HUES48 (cell line): ENCODE data around the gene OVOL3.

Source experiments
- H3K27ac ChIP-seq: one replicate; pipeline ENCODE4 v1.7.0; 2013; ENCODE audit warnings: low read depth, low read length, inconsistent platforms
- H3K27me3 ChIP-seq: 2 replicates; pipeline ENCODE4 v1.6.1; 2013; ENCODE audit warnings: mild to moderate bottlenecking, low read length; ENCODE audit not compliant: control insufficient read depth, insufficient read depth
- H3K36me3 ChIP-seq: 2 replicates; pipeline ENCODE4 v1.6.1; 2013; ENCODE audit warnings: low read length; ENCODE audit not compliant: control insufficient read depth, insufficient read depth
- H3K4me1 ChIP-seq: 2 replicates; pipeline ENCODE4 v1.6.1; 2013; ENCODE audit warnings: mild to moderate bottlenecking, low read length; ENCODE audit not compliant: control insufficient read depth, insufficient read depth
- H3K4me3 ChIP-seq: 2 replicates; pipeline ENCODE4 v1.5.1; 2013; ENCODE audit warnings: mild to moderate bottlenecking, low read depth, low read length
- H3K9ac ChIP-seq: 2 replicates; pipeline ENCODE4 v1.6.1; 2013; ENCODE audit warnings: mild to moderate bottlenecking, low read depth, low read length, moderate library complexity
- H3K9me3 ChIP-seq: 2 replicates; pipeline ENCODE4 v1.6.1; 2013; ENCODE audit warnings: low read length; ENCODE audit not compliant: control insufficient read depth, insufficient read depth

The OVOL3 gene

GRCh38 chr19:36136964-36137686 is 26.2 kb downstream of the OVOL3 start:
- H3K9me3 ChIP-seq, result no peaks in the 10 kb centered on the region
- no peak overlapping the region for H3K9ac ChIP-seq
- H3K27me3 ChIP-seq, result no peaks in the 10 kb centered on the region
- H3K4me1 ChIP-seq, result peaks cover 5% of the 10 kb centered on the region; the same call in 1 of the 2 replicates
- H3K36me3 ChIP-seq, result 0 out of 2 replicates have a peak, but pooled peaks cover under 1% of the 10 kb centered on the region
- no peak overlapping the region for H3K4me3 ChIP-seq
- H3K27ac ChIP-seq, result no peak overlapping the region

GRCh38 chr19:36139120-36139472 is 28.2 kb downstream of the OVOL3 start:
- H3K4me3 ChIP-seq, result peak overlapping the region; percentile 99
- H3K4me1 ChIP-seq, result peaks cover 5% of the 10 kb centered on the region; the same call in 1 of the 2 replicates
- H3K9me3 ChIP-seq, result no peaks in the 10 kb centered on the region
- H3K36me3 ChIP-seq, result peaks cover 13% of the 10 kb centered on the region
- peak overlapping the region; percentile 96 for H3K27ac ChIP-seq
- no peak overlapping the region for H3K9ac ChIP-seq
- no peaks in the 10 kb centered on the region for H3K27me3 ChIP-seq

DNA sequence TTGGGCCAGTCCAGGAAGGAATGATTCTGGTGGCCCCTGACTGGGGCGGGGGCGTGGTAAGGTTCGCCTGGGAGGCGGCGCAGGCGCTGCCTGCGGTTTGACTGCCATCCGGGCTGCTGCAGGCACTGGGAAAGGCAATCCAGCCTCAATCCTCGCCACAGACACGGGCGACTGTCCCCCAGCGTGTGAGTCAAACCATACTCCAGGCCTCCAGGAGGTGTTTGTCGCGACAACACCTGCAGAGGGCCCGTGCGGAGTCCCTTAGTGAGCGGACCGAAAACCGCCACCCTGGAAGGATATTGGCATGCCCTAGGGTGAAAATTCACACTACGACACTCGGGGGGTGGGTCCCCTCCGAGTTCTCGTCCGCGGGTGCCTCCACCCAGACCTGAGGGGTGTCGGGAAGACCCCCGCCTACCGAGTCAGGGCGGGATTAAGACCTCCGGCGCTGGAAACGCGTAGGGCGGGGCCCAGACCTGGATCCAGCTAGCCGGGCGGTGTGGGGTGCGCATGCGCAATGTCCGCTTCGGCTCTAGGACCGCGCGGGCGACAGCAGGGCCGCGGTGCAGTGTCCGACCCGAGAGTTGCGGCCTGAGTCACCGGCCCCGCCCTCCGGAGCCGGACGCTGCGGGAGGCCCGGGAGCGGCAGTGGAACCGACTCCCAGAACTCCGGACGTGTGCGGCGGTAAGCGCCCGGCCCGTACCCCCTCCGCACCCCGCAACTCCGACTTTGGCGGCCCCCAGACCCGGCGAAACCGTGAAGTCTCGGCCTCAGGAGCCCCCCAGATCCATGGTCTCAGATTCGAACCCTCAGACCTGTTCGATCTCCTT is 28.7 kb downstream of the OVOL3 start, which contains the start of gene CAPNS1:
CAPNS1 (plus strand) TSS at position 594 of the 831 bp plus-strand sequence. CDS start 946 bp downstream, outside the sequence.
- H3K36me3 ChIP-seq, result peaks cover 19% of the 10 kb centered on the region
- H3K9ac ChIP-seq, result peak within 1 kb of the TSS; percentile 88
- peak within 1 kb of the TSS; percentile 96 for H3K27ac ChIP-seq
- H3K9me3 ChIP-seq, result no peaks in the 10 kb centered on the region
- peaks cover 5% of the 10 kb centered on the region; the same call in 1 of the 2 replicates for H3K4me1 ChIP-seq
- H3K27me3 ChIP-seq, result no peaks in the 10 kb centered on the region
- H3K4me3 ChIP-seq, result peak within 1 kb of the TSS; percentile 99

DNA sequence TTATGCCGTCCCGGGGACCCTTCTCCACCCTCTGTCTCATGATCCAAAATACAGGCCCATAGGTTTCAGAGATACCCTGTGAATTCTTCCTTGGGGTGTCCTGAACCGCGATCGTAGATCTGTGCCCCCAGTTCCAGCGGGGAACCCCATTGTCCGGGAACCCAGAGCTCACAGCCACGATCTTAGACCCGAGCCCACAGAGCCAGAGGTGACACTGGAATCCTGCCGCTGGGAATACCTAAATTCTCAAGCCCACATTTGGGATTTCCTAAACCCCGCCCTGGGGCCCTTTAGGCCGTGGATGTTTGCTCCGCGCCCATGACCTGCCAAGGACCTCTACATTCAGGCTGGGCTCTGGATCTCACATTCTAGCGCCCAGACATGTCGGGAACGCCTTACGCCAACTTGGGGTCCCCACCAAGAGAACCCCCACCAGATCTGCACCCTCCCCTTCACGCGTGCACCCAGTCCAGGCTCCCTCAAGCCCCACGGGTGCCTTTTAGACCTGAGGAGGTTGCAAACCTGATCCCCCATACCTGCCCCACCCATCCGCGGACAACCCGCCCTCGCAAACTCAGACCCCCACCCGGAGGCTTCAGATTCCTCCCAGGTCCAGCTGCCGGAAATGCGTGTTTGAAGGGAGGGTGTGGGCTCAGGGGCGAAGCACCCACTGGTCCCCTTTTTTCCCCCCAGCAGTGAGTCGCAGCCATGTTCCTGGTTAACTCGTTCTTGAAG is 29.5 kb downstream of the OVOL3 start:
- H3K9me3 ChIP-seq, result no peaks in the 10 kb centered on the region
- H3K9ac ChIP-seq, result peak overlapping the region; percentile 88
- H3K27ac ChIP-seq, result peak overlapping the region; percentile 96
- no peaks in the 10 kb centered on the region for H3K27me3 ChIP-seq
- peak overlapping the region; percentile 99 for H3K4me3 ChIP-seq
- H3K4me1 ChIP-seq, result peaks cover 5% of the 10 kb centered on the region; the same call in 1 of the 2 replicates
- H3K36me3 ChIP-seq, result peaks cover 26% of the 10 kb centered on the region

DNA sequence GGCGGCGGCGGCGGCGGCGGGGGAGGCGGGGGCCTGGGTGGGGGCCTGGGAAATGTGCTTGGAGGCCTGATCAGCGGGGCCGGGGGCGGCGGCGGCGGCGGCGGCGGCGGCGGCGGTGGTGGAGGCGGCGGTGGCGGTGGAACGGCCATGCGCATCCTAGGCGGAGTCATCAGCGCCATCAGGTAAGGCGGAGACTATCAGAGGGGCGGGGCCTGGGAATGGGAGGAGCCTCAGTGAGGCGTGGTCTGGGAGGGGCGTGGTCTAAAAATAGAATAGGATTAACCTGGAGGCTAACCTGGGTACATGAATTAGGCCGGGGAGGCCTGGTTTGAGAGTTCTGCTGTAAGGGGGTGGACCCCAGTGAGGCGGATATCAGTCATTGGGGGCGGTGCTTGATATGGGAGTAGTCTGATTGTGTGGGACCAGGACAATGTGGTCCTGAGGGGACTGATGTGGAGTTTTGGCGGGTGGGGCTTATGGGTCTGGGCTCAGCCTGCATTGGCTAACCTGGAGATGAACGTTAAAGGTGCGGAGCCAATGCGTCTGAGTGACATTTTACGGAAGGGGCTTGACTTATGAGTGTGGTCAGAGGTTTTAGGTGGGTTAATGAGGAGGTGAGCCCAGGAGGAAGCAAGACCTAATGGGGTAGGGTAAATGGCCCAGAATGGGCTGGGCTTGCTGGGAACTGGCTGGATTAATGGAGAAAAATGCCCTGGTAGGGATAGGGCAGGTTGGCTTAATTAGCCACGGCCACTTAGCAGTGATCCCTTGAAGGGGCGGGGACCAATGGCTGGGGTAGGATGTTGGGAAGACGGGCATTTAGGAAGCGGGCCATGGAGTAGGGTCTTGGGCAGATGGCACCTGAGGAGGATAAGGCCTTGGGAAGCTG is 30.3 kb downstream of the OVOL3 start:
- H3K36me3 ChIP-seq, result peaks cover 34% of the 10 kb centered on the region
- no peaks in the 10 kb centered on the region for H3K9me3 ChIP-seq
- no peak overlapping the region for H3K9ac ChIP-seq
- H3K4me1 ChIP-seq, result peaks cover 5% of the 10 kb centered on the region; the same call in 1 of the 2 replicates
- no peaks in the 10 kb centered on the region for H3K27me3 ChIP-seq
- H3K27ac ChIP-seq, result peak overlapping the region; percentile 96
- peak overlapping the region; percentile 99 for H3K4me3 ChIP-seq

GRCh38 chr19:36142046-36142445 is 31.1 kb downstream of the OVOL3 start:
- Histone ChIP-seq H3K27me3 (no peaks in the 10 kb centered on the region), H3K27ac (no peak overlapping the region), H3K9ac (no peak overlapping the region), H3K4me3 (peak overlapping the region; percentile 59; the same call in 1 of the 2 replicates), H3K36me3 (peaks cover 41% of the 10 kb centered on the region), H3K4me1 (peaks cover 5% of the 10 kb centered on the region; the same call in 1 of the 2 replicates), H3K9me3 (no peaks in the 10 kb centered on the region)

DNA sequence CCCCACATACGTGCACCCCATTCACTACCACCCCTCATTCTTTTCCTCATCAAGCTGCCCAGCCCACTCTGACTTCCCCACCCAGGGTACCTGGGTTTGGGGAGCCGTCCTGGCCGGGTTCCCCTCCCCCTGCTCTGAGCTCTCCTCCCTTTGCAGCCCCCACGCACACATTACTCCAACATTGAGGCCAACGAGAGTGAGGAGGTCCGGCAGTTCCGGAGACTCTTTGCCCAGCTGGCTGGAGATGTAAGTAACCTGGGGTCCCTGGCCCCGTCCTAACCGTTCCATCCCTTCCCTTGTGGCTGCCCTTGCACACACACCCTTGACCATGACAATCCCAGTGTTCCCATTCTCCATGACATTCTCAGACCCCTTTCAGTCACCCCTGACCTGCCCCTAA is 31.6 kb downstream of the OVOL3 start:
- H3K9me3 ChIP-seq, result no peaks in the 10 kb centered on the region
- no peak overlapping the region for H3K4me3 ChIP-seq
- H3K9ac ChIP-seq, result no peak overlapping the region
- no peak overlapping the region for H3K27ac ChIP-seq
- peaks cover 44% of the 10 kb centered on the region for H3K36me3 ChIP-seq
- no peaks in the 10 kb centered on the region for H3K27me3 ChIP-seq
- peaks cover 5% of the 10 kb centered on the region; the same call in 1 of the 2 replicates for H3K4me1 ChIP-seq

GRCh38 chr19:36144624-36145023 is 33.7 kb downstream of the OVOL3 start:
- Histone ChIP-seq H3K9me3 (no peaks in the 10 kb centered on the region), H3K4me3 (no peak overlapping the region), H3K4me1 (peaks cover 5% of the 10 kb centered on the region; the same call in 1 of the 2 replicates), H3K36me3 (peaks cover 62% of the 10 kb centered on the region), H3K27ac (no peak overlapping the region), H3K27me3 (no peaks in the 10 kb centered on the region), H3K9ac (no peak overlapping the region)

GRCh38 chr19:36149673-36150406 is 38.9 kb downstream of the OVOL3 start:
- Histone ChIP-seq H3K9me3 (no peaks in the 10 kb centered on the region), H3K27me3 (no peaks in the 10 kb centered on the region), H3K4me1 (no peaks in the 10 kb centered on the region), H3K9ac (no peak overlapping the region), H3K27ac (no peak overlapping the region), H3K36me3 (peaks cover 68% of the 10 kb centered on the region), H3K4me3 (no peak overlapping the region)
